Measurements from ENCODE around the gene CCL25.
"Not testable (repeated sequence)": the region's sequence is repeated elsewhere in the genome, so short reads cannot be mapped to it uniquely, and the experiment has no call there.

The CCL25 gene

DNA sequence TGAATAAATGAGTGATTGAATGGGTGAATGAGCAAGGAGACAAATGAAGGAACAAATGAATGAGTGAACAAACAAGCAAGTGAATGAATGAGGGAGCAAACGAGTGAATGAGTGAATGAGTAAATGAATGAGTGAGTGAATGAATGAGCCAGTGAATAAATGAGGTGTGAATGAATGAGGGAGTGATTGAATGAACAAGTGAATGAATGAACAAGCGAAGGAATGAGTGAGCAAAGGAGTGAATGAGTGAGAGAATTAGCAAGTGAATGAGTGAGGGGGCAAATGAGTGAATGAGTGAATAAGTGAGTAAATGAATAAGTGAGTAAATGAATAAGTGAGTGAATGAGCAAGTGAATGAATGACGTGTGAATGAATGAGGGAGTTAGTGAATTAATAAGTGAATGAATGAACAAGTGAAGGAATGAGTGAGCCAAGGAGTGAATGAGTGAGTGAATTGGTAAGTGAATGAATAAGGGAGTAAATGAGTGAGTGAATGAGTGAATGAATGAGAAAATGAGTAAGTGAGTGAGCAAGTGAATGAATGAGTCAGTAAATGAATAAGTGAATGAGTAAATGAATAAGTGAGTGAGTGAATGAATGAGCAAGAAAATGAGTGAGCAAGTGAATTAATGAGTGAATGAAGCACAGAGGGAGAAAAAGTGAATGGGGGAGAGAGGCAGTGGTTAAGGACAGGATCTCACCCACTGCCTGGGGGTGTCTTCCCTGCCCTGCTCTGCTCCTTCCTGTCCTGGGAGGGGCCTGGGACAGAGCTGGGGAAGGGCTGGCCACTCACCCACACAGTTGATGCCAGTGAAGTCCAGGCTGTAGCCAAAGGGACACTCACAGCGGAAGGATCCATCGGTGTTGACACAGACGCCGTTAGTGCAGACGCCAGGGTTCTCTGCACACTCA, 36.4 kb downstream of the CCL25 start:
- DNase-seq: no peak

DNA sequence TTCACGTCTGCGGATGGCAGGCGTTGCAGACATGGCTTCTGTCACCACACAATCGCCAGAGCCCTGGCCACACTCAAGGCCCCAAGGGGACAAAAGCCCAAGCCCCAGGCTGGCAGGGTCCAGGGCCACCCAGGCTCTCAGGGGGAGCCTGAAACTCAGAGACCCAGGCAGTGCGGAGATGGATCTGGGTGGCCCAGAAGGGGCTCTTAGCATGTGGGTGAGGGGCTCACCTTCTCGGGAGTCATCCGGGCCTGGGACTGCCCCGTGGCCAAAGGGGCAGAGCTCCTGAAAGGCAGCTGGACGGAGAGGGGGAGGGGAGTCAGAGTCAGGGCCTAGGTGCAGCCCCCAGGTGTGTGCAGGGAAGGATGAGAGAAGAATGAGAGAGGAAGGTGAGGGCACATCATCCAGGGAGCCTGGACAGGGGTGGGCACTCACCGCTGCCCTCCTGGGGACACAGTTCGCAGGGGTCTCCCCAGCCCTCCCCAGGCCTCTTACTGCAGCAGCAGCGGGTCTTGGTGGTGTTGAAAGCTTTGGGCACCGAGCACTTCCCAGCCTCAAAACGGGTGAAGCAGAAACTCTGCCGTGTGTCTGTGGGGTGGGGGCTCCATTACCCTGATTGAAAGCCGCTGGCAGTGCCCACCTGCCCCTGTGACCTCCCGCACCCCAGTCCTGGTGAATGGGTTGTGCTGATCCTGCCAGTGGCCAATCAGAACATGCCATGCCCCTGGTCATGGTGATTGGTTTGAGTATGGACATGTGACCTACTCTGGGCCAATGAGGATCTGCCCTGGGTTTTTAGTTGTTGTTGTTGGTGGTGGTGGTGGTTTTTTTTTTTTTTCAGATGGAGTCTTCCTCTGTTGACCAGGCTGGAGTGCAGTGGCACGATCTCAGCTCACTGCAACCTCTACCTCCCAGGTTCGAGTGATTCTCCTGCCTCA, 37.4 kb downstream of the CCL25 start:
- DNase-seq: no peak

DNA sequence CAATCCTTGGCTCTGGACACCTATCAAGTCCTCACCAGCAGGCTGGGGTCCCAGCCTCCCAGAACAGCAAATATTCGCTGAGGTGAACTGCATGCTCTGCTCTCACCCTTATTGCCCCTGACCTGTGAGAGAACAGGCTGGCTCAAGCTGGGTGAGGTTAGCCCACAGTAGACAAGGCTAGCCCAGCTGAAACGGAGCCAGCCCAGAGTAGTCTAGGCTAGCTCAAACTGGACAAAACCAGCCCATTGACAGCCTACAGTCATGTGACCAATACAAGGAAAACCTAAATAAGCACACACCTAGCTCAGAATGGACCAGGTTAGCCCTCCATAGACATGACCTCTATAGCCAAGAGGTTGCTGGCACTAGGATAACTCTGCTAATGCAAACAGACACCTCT, 38.4 kb downstream of the CCL25 start:
- no peak for DNase-seq

DNA sequence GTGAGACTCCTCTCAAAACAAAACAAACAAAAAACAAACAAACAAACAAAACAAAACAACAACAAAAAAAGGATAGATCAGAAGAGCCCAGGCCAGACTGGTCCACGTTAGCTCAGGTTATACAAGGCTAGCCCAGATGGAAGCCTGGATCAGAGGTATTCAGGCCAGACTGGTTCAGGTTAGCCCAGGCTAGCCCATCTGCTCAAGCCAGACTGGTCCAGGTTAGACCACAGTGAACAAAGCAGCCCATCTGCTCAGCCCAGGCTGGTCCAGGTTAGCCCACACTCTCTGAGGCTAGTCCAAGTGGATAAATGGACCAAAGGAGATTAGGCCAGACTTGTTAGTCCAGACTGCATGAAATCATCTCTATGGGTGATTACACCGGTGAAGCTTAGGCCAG, 41.2 kb downstream of the CCL25 start:
- DNase-seq: no peak

DNA sequence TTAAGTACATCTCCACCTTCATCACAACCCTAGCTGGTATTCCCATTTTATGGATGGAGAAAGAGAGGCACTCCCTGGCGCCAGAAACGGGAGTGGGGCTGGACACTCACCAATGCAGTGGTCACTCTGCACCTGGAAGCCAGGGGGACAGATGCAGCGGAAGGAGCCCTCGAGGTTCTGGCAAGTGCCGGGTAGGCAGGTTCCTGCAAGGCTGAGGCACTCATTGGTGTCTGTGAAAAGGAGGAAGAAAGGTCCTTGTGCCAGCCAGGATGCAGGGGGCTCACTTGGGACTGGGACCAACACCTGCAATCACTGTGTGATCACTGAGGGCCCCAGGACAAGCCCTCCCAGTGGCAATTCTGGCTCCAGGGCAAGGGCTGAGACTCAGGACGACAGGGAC, 41.8 kb downstream of the CCL25 start:
- no peak for DNase-seq

DNA sequence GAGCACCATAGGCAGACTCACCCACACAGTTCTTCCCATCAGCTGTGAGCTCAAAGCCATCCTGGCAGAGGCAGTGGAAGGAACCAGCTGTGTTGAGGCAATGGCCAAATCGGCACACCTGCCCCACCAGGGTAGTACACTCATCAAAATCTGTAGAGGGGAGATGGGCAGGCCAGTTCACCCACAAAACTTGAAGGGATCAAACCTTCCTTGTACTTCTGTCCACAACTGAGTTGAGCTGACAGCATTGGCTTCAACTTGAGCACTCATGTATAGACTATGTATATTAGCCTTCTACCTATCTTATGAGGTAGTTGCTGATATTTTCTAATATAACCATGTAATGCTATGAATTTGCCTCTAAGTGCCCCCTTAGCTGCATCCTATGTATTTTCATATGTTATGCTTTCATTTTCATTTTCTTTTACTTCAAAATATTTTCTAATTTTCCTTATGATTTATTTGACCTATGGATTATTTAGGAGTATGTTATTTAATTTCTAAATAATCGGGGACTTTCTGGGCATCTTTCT, 42.9 kb downstream of the CCL25 start:
- no peak for DNase-seq

DNA sequence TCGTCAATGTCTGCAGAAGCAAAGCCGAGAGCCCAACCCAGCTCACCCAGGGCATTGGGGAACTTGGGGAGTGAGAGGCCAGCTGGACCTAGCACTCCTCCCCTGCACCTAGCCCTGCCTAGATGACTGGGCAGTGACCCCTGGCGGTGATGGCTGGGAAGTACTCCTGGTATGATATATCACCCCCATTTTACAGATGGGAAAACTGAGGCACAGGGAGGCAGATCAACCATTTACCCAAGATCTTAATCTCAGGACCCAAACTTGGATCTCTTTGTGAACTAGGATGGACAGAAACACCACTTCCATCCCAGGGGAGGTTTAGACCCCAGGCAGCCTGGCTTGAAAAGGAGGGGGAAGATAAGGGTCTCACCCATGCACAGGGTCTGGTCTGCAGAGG, 43.5 kb downstream of the CCL25 start:
- DNase-seq: no peak

DNA sequence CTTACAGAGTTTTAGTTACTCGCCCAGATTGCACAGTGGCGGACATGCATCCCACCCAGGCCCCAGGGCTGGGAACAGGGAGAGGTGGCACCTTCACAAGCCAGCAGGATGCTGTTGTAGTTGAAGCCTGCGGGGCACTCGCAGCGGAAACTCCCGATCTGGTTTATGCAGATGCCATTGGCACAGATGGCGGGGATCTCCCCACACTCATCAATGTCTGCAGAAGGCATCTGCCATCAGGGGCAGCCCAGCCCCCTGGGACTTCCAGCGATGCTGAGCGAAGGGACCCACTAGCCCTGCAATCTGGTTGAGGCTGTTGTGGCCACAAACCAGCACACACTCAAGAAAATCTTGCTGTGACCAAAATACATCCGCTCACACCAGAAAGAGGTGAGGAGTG, 44.6 kb downstream of the CCL25 start:
- DNase-seq: no peak

DNA sequence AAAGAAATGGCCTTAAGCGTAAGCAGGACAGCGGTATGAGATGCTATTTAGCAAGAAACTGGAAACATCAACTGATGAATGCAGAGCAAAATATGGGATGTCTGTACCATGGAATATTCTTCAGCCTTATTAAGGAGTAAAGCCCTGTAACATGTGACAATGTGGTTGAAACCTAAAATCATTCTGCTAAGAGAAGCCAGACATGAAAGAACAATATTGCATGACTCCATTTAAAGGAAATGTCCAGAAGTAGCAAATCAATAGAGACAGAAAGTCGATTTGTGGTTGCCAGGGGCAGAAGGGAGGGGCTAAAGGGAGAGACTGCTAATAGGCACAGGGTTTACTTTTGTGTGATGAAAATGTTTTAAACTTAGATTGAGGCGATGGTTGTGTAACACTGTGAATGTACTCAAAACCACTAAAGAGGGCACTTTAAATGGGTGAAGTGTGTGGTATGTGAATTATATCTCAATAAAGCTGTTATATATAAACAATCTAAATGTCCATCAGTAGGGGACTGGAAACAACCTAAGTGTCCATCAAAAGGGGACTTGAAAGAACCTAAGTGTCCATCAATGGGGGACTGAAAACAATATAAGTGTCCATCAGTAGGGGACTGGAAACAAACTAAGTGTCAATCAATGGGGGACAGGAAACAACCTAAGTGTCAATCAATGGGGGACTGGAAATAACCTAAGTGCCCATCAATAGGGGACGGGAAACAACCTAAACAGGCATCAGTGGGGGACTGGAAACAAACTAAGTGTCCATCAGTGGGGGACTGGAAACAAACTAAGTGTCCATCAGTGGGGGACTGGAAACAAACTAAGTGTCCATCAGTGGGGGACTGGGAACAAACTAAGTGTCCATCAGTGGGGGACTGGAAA, 45.4 kb downstream of the CCL25 start:
- DNase-seq: no peak

DNA sequence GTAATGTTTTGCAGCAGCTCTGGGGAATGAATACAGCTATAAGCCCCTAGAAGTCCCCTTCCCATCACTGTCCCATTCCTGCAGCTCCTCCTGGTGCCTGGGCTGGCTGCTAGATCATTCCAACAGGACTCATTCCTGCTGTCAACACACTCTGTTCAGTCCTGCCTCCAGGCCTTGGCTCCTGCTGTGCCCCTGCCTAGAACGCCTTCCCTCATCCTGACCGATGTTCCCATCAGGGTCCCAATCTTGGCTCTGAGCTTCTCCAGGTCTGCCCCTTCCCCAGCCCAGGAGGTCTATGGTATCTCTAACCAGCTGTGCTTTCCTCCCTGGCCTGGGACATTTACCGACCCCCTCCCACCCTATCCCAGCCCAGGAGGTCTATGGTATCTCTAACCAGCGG, 48.8 kb downstream of the CCL25 start:
- no peak for DNase-seq

DNA sequence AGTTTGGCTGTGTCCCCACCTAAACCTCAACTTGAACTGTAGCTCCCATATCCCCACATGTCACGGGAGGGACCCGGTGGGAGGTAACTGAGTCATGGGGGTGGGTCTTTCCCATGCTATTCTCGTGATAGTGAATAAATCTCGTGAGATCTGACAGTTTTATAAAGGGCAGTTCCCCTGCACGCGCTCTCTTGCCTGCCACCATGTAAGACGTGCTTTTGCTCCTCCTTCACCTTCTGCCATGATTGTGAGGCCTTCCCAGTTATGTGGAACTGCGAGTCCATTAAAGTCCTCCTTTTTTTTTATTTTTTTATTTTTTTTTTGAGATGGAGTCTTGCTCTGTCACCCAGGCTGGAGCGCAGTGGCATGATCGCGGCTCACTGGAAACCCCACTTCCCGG, 49.4 kb downstream of the CCL25 start:
- DNase-seq: not testable (repeated sequence)

DNA sequence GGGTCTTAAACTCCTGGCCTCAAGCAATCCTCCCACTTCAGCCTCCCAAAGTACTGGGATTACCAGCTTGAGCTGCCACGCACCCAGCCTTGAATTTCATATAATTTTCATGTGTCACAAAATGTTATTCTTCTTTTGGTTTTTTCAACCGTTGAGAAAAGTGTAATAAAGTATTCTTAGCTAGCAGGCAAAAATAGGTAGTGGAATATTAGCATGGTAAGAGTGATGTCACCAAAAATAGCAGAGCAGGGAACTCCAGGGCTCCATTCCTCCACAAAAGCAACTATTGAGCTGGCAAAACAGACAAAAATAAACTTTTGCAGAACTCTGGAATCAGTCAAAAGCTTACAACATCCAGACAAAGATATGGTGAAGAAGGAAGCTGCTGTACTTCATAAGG, 52.9 kb downstream of the CCL25 start:
- DNase-seq: no peak

DNA sequence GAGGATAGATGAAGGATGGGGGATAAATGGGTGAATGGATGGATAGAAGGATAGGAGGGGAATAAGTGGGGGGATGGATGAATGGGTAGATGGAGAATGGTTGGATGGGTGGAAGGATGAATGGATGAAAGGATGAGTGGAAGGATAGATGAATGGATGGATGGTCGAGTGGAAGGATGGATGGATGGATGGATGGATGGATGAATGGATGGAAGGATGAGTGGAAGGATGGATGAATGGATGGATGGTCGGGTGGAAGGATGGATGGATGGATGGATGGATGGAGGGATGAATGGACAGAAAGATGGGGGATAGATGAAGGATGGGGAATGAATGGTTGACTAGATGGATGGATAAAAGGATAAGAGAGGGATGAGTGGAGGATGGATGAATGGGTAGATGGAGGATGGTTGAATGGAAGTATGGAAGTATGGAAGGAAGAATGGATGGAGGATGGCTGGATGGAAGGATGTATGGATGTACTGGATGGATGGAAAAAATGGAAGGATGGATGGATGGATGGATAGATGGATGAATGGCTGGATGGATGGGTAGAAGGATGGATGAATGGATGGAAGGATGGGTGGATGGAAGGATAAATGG, 54.8 kb downstream of the CCL25 start:
- DNase-seq: no peak

DNA sequence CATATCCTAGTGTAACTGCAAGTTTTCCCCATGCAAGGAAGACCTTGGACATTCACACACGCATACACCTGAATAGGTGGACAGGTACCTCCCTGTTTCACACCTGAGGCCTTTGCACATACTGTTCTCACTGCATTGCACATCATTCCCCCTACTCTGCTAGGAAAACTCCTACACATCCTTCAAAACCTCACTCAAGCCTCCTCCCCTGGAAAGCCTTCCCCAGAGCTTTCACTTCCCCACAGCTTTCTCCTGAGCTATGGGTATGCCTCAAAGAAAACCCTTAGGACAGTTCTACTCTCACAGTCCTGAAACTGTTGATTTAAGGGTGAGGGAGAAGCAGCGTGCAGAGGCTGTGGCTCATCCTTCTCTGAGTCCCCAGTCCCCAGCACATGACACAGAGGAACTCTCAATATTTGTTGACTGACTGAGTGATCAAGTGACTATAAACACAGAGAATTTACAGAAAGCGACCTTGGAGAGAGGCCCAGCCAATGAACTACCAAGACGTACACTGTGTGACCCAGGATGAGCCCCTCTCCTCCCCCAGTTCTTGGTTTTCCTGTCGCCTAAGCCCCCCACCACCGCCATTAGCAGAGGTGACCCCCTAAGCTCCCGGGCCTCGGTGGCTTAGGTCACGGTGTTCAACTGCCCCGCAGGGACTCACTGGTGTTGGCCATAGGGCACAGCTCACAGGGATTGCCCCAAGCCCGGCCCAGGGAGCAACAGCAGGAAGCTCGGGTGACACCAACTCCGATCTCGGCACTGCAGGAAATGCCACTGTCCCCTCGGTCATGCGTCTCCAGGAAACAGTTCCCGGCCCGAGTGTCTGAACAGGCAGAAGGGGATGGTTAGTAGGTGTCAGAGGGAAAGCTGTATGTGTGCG, 56.2 kb downstream of the CCL25 start:
- no peak for DNase-seq

DNA sequence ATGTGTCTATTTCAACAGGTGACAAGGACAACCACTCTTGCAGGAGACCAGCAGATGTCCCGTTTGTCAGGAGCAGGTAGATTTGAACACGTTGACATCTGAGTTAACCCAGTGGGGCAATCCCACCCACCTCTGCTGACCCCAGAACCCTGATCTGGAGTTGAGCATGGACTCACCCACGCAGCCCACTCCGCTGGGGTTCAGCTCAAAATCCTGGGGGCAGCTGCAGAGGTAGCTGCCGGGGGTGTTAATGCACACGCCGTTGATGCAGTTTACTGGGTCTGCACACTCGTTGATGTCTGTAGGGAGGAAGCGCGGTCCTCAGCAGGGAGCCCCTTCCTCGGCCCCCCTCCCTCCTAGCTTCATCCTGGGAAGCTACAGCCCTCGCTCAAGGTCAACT, 56.9 kb downstream of the CCL25 start:
- no peak for DNase-seq

DNA sequence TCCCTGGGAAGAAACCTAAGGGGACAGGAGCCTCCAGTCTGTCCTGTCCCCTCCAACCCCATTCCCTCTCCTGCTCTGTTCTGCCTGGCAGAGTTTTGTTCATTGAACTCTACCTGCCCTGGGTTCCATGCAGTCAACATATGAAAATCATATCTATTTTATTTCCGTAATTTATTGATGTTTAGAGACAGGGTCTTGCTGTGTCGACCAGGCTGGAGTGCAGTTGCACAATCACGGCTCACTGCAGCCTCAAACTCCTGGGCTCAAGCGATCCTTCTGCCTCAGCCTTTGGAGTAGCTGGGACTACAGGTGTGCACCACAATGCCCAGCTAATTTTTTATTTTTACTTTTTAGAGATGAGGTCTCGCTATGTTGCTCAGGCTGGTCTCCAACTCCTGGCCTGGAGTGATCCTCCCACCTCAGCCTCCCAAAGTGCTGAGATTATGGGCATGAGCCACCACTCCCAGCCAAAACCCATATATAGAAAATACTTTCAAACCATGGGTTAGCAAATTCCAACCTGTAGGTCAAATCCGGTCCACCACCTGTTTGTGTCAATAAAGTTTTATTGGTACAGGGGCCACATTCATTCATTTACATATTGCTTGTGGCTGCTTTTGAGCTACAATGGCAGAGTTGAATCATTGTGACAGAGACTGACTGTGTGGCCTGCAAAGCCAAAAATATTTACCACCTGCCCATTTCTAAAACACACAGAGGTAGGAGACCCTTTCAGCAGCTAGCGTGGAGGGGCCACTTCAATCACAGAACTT, 57.5 kb downstream of the CCL25 start:
- no peak for DNase-seq

DNA sequence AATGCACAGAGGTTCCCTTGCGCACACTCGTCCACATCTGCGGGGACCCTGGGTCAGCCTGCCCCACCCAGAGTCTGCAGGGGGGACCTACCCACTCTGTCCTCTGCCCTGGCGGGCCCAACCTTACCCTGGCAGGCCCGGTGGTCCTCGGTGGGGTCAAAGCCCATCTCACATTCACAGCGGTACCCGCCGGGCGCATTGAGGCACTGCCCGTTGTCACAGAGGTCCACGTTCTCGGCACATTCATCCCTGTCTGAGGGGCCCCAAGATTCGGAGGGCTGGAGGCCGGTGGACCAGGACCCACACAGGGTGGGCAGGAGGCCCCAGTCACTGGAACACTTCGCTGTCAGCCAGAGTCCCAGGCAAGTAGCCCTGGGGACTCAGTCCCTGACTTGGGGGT, 58.4 kb downstream of the CCL25 start:
- no peak for DNase-seq

DNA sequence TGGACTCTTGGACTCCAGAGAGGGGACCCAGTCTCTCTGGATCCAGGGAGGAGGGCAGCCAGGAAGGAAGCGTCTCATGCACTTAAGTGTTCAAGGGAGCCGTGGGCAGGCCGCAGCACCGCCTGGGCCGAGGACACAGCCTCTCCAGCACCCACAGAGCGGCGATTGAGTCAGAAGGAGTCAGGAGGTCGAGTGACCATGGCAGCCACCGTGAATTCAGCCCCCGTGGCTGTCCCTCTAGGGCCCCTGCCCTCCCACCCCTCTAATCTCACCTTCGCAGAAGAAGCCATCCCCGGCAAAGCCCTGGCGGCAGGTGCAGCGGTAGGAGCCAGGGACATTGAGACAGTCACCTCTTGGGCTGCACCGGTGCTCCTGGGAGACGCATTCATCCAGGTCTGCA, 58.8 kb downstream of the CCL25 start:
- DNase-seq: no peak

Measured in CD4-positive, alpha-beta T cell treated with Interleukin-10 for 1 hour (primary cell).